GM12874 (cell line): ENCODE measurements around the gene INF2.

ENCODE experiments used
- CTCF ChIP-seq: IDR thresholded peaks from 2 replicates; pipeline ENCODE4 v1.5.1; 2011; ENCODE audit warnings: low read depth, mild to moderate bottlenecking, control low read depth, low read length, moderate library complexity; ENCODE audit not compliant: insufficient read depth

The INF2 gene

GRCh38 chr14:104717137-104717536, 27.7 kb downstream of the INF2 start:
- TF ChIP-seq CTCF = no peak

- no peak for TF ChIP-seq CTCF
These were observed 28.2 kb downstream of the INF2 start for GRCh38 chr14:104717646-104718045.

GRCh38 chr14:104718147-104718546, 28.7 kb downstream of the INF2 start:
- no peak for TF ChIP-seq CTCF

- TF ChIP-seq CTCF = no peak
These were observed 29.5 kb downstream of the INF2 start for GRCh38 chr14:104718871-104719270.

GRCh38 chr14:104719343-104719742, 29.9 kb downstream of the INF2 start:
- TF ChIP-seq CTCF = no peak

- TF ChIP-seq CTCF = no peak
These were observed 32.4 kb downstream of the INF2 start for GRCh38 chr14:104721505-104722431.

GRCh38 chr14:104722938-104723650, 33.7 kb downstream of the INF2 start:
- TF ChIP-seq CTCF = no peak
